ENCODE measurements around the gene SEC16A.

SEC16A gene

DNA sequence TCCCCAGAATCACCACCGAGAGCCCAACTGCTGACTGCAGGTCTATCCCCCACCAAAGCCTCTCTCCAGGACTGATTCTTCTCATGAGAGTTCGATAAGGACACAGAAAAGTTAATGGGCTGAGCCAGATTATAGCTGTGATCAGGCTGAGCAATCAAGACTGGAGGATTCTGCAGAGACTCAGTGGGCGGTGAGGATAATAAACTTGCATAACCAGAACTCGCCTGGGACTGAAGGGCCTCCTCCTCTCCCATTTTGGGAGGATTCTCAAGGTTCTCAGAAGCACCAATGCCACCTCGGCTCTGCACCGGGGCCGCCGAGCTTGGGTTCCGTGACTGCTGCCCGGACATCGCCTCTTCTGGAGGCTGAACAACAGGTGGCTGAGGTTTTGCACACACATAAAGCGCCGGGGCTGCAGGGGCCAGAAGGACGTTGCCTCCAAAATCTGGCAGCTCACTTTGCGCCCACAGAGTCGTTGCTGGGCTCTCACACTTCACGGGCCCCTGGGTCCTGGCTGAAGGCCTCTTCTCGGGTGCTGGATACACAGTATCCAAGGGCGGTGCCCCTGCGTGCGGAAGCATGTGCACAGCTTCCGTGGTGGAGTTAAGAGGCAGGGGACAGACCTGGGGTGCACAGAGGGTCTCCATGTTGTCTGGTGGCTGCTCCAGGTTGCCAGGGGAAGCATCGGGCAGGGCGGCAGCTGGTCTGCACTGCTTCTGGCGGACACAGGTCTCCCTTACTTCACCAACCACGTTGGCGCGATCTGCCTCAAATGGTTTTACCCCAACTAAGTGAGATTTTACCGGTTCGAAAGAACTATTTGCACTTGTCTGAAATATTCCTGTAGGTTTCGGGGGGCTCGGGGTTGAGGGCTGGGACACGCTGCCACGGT lies 7.6 kb downstream of the SEC16A start:
- no peak overlapping the region for H3K4me3 ChIP-seq (replicated peaks; ENCODE audit: low read depth, low read length)
- TF ChIP-seq, protein P1, sequence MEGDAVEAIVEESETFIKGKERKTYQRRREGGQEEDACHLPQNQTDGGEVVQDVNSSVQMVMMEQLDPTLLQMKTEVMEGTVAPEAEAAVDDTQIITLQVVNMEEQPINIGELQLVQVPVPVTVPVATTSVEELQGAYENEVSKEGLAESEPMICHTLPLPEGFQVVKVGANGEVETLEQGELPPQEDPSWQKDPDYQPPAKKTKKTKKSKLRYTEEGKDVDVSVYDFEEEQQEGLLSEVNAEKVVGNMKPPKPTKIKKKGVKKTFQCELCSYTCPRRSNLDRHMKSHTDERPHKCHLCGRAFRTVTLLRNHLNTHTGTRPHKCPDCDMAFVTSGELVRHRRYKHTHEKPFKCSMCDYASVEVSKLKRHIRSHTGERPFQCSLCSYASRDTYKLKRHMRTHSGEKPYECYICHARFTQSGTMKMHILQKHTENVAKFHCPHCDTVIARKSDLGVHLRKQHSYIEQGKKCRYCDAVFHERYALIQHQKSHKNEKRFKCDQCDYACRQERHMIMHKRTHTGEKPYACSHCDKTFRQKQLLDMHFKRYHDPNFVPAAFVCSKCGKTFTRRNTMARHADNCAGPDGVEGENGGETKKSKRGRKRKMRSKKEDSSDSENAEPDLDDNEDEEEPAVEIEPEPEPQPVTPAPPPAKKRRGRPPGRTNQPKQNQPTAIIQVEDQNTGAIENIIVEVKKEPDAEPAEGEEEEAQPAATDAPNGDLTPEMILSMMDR (IDR thresholded peaks at IDR 0.05; ENCODE audit: low read length, missing control alignments), result no peak
- DNase-seq (ENCODE audit: low read depth), result no peak

DNA sequence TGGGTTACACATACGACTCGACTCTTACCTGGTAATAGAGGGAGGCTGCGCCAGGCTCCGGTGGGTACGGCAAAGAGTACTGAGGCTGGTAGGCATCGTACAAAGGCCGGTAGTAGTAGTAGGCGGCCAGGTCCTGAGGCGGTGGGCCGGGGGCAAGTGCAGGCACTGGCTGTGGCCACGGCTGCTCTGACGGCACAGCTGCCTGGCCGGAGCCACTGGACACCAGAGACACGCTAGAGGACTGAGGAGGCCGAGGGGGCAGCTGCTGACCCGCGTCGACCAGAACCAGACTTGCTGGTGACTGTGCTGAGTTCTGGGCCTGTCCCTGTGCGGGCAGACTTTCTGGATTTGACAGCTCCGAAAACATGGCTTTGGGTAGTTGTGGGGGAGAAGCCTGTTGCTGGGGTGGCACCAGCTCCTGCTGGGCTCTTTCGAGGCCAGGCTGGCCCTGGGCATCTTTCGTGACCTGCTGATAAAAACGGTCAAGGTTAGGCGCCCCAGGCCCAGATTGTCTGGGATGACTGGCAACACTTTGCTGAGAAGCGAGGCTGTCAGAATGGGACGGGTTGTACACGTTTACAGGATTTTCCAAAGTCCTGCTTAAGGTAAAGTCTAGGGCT lies 8.7 kb downstream of the SEC16A start:
- no peak for DNase-seq (ENCODE audit: low read depth)
- TF ChIP-seq, protein P1 (IDR thresholded peaks at IDR 0.05; ENCODE audit: low read length, missing control alignments), result no peak
- H3K4me3 ChIP-seq (replicated peaks; ENCODE audit: low read depth, low read length), result no peak overlapping the region

DNA sequence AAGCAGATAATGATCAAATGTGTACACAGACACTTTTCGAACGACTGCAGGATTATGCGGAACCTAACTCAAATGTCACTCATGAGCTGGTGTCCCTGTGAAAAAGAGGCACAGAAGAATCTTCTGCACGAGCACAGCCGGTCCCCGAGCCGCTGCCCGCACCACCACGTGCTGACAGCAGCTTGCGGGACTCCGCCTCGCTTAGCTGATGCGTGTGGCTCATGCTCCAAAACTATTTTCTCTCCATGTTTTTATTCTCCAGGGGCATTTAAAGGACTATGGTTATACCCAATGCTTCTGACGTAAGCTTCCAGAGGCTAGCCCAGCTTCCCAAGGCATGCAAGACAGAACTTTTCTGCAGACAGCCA lies 9.5 kb downstream of the SEC16A start:
- TF ChIP-seq, protein P1 (IDR thresholded peaks at IDR 0.05; ENCODE audit: low read length, missing control alignments), result no peak

DNA sequence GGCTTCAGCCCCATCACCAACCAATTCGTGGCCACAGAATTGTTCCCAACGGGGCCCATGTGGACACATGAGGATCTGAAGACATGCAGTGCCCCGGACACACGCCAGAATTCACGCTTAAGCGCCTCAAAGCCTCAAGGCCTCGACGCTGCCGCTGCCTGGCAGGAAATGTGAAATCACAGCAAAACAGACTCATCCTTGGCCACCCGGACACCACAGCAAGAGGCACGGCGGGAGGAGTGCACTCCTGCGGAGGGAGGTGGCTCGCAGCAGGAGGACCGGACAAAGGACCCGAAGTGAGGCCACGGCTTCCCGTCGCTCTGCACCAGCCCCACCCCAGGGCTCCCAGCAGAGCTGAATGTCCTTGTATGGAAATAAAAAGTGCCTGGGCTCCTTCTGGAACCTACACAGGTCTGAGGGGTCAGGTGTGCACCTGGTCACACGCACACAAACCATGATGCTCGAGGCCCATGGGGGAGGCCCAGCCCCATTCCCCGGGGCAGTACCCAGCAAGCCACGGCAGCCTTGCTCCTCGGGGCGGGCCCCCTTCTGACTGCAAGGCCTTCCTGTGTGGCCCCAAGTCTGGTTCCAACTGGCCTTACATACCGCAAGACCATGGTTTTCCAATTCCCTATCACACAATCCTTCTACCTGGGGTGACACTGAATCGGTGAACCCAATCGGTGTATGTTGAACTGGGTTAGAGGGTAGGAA lies 10.0 kb downstream of the SEC16A start:
- TF ChIP-seq, protein P1 (IDR thresholded peaks at IDR 0.05; ENCODE audit: low read length, missing control alignments), result no peak
- no peak for DNase-seq (ENCODE audit: low read depth)
- no peak overlapping the region for H3K4me3 ChIP-seq (replicated peaks; ENCODE audit: low read depth, low read length)

More for the DNA sequence above, 9.5 kb downstream of the SEC16A start:
- no peak overlapping the region for H3K4me3 ChIP-seq (replicated peaks; ENCODE audit: low read depth, low read length)
- no peak for DNase-seq (ENCODE audit: low read depth)

DNA sequence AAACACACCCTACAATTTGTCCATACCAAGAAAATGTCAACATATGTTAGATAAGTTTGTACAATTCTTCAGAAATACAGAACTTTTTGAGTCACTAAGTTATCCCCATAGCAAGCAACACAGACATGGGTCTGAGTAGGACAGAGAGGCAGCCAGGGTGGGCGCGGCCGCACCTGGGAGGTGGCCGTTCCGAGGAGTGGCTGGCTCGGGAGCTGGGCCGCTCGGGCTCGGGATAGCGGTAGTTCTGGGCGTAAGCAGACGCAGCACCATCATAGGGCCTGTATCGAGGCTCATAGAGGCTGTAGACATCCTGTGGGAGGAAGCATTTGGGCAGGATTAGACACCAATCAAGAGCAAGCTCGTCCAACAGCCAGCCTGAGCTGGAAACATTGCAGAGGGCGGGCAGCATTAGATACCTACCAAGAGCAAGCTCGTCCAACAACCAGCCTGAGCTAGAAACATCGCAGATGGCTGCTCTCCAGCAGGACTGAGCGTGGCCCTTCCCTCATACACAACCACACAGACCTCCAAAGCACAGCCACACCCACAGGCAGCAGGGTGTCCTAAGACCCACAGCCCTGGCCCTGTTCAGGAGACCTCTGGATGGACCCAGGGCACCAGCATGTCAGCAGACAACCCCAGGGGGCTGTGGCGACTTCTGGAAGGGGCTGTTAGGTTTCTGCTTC lies 10.9 kb downstream of the SEC16A start:
- DNase-seq (ENCODE audit: low read depth), result no peak
- H3K4me3 ChIP-seq (replicated peaks; ENCODE audit: low read depth, low read length), result no peak overlapping the region
- TF ChIP-seq, protein P1 (IDR thresholded peaks at IDR 0.05; ENCODE audit: low read length, missing control alignments), result no peak

DNA sequence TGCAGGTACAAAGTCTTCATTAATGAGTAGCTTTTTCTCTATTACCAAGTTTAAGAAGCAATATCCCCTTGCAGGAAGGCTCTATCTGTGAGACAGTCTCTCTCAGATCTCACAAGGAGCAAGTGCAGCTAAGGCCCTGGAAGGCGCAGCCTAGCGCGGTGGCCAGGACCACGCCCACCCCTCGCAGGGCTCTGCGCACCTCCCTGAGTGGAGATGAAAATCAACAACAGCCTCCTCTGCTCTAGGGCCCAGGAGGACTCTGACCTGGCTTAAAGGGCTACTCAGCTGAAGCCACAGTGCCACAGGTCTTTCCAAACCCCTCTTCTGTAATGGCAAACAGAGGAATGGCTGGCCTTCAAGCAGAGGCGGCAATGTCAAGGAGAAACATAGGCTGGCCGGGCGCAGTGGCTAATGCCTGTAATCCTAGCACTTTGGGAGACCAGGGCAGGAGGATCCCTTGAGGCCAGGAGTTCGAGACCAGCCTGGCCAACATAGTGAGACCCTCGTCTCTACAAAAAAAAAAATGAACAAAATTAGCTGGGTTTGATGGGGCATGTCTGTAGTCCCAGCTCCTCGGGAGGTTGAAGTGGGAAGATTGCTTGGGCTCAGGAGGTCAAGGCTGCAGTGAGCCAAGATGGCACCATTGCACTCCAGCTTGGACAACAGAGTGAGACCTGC lies 11.9 kb downstream of the SEC16A start:
- H3K4me3 ChIP-seq (replicated peaks; ENCODE audit: low read depth, low read length), result no peak overlapping the region
- TF ChIP-seq, protein P1 (IDR thresholded peaks at IDR 0.05; ENCODE audit: low read length, missing control alignments), result no peak
- no peak for DNase-seq (ENCODE audit: low read depth)

All from fibroblast of pulmonary artery (primary cell).